Activated CD4-positive, CD25-positive, alpha-beta regulatory T cell treated with anti-CD3 and anti-CD28 coated beads, Interleukin-2, amount 50 U/mL, for 16 hours (primary cell): ENCODE measurements around the gene KRT28.
"Not testable (repeated sequence)": the region's sequence is repeated elsewhere in the genome, so short reads cannot be mapped to it uniquely, and the experiment has no call there.

Experiments
- DNase-seq: peaks from one replicate; pipeline ENCODE4 v3.0.0-alpha.2; 2020; ENCODE audit warnings: low read depth, low spot score

KRT28 gene

GRCh38 chr17:40818733-40819527, 19.2 kb upstream of the KRT28 start:
- DNase-seq: peak; percentile 69

- no peak for DNase-seq
These were observed 18.6 kb upstream of the KRT28 start for GRCh38 chr17:40818343-40818732.

- DNase-seq: no peak
These were observed 17.4 kb upstream of the KRT28 start for GRCh38 chr17:40817103-40817682.

GRCh38 chr17:40816569-40816968, 16.8 kb upstream of the KRT28 start:
- DNase-seq: no peak

- DNase-seq: no peak
These were observed 15.6 kb upstream of the KRT28 start for GRCh38 chr17:40815381-40815780.

GRCh38 chr17:40814657-40815056, 14.9 kb upstream of the KRT28 start:
- DNase-seq: not testable (repeated sequence)

GRCh38 chr17:40813804-40814203, 14.0 kb upstream of the KRT28 start:
- DNase-seq: no peak

GRCh38 chr17:40812639-40813038, 12.9 kb upstream of the KRT28 start:
- DNase-seq: no peak

- DNase-seq: no peak
These were observed 10.7 kb upstream of the KRT28 start for GRCh38 chr17:40810494-40810893.

GRCh38 chr17:40809721-40810421, 10.1 kb upstream of the KRT28 start:
- DNase-seq: no peak

- DNase-seq: no peak
These were observed 6.4 kb upstream of the KRT28 start for GRCh38 chr17:40806131-40806530.

- peak; percentile 58 for DNase-seq
These were observed 3.9 kb upstream of the KRT28 start for GRCh38 chr17:40803617-40804082.

- no peak for DNase-seq
These were observed 1.4 kb upstream of the KRT28 start for GRCh38 chr17:40801157-40801556.

GRCh38 chr17:40800381-40800780, 622 bp upstream of the KRT28 start:
- no peak for DNase-seq

GRCh38 chr17:40796846-40797245, 2.9 kb downstream of the KRT28 start:
- no peak for DNase-seq

GRCh38 chr17:40795019-40795667, 4.6 kb downstream of the KRT28 start:
- DNase-seq: no peak

GRCh38 chr17:40794466-40794865, 5.3 kb downstream of the KRT28 start:
- DNase-seq: no peak

GRCh38 chr17:40793832-40794231, 5.9 kb downstream of the KRT28 start:
- no peak for DNase-seq

GRCh38 chr17:40791787-40792436, 7.8 kb downstream of the KRT28 start:
- no peak for DNase-seq

- no peak for DNase-seq
These were observed 8.6 kb downstream of the KRT28 start for GRCh38 chr17:40791111-40791510.

GRCh38 chr17:40782450-40782849, 17.3 kb downstream of the KRT28 start, which contains the start of gene KRT27:
Gene KRT27 (minus strand): TSS chr17:40782550. CDS start chr17:40782493, 57 bp downstream.
- DNase-seq: no peak
